K562 (cell line): ENCODE data around the gene ANO4. TPM values are rescaled to one million over a fixed set of nuclear protein-coding genes. Genes with fewer than 3 reads are reported as not detected.

Experiments used
- ATAC-seq: fragments of 200-7000 bp; cut with Tn5 transposase; 3 replicates; pipeline ENCODE4 v1.9.1; 2020; ENCODE audit warnings: moderate library complexity
- BruUV-seq: library from RNA; stranded (reverse); fragments of 400-500 nt; replicated peaks from 2 replicates; lab custom pipeline; 2021; lab: Mats Ljungman, UMichigan
- CTCF ChIA-PET: fragments of 300-600 bp; formaldehyde crosslinking; extraction: SDS; loops from one replicate; lab custom pipeline; 2021; ENCODE audit warnings: low intra/inter-chr PET ratio; lab: Yijun Ruan, JAX
- POLR2A ChIA-PET: fragments of 300-600, 350-650 bp; sonication (Branson Sonifier 250); formaldehyde crosslinking; extraction: SDS; loops from one replicate; lab custom pipeline; 2021; ENCODE audit warnings: antibody characterized with exemption, inconsistent platforms; lab: Yijun Ruan, JAX
- DNase-seq, 4 experiments: peaks; one replicate each; pipeline versions ENCODE4 v3.0.0 to v3.0.0-alpha.2; 2011 to 2018; ENCODE audit warnings: low spot score in 3 of 4, mixed read lengths in 3 of 4; ENCODE audit errors: extremely low read depth in 1 of 4
- FAIRE-seq: peaks from 2 replicates; lab custom pipeline; 2011; peaks lifted over from hg19 to GRCh38; lab: Jason Lieb, UNC
- H2AFZ ChIP-seq: 2 replicates; pipeline ENCODE4 v1.6.0; 2011; ENCODE audit warnings: low read depth, low read length, control low read depth, inconsistent platforms
- H3K27ac ChIP-seq: fragments of 200-600 bp; 3 replicates; pipeline ENCODE4 v1.8.0; 2011; ENCODE audit warnings: low read depth, mild to moderate bottlenecking, control low read depth, inconsistent platforms, low read length, moderate library complexity, mixed read lengths; ENCODE audit errors: extremely low read depth
- H3K27me3 ChIP-seq, 2 experiments: fragments of 300-600 bp in 1 of 2; 2 replicates in 1 of 2; 3 replicates in 1 of 2; pipeline versions ENCODE4 v1.6.0 to v1.8.0; 2011; ENCODE audit warnings: inconsistent platforms in 2 of 2, low read length in 2 of 2, mild to moderate bottlenecking in 1 of 2, mixed read lengths in 1 of 2, moderate library complexity in 1 of 2; ENCODE audit not compliant: control insufficient read depth in 2 of 2, insufficient read depth in 2 of 2
- H3K36me3 ChIP-seq: fragments of 300-600 bp; 3 replicates; pipeline ENCODE4 v1.8.0; 2011; ENCODE audit warnings: mild to moderate bottlenecking, low read length, inconsistent platforms; ENCODE audit not compliant: control insufficient read depth, insufficient read depth
- H3K4me1 ChIP-seq, 2 experiments: fragments of 200-600 bp in 1 of 2; replicated peaks in 1 of 2; 2 replicates in 1 of 2; 3 replicates in 1 of 2; pipeline versions ENCODE4 v1.5.1 to v1.8.0; 2011; ENCODE audit warnings: inconsistent platforms in 2 of 2, low read length in 2 of 2, mild to moderate bottlenecking in 1 of 2, mixed read lengths in 1 of 2, moderate library complexity in 1 of 2; ENCODE audit not compliant: control insufficient read depth in 2 of 2, insufficient read depth in 2 of 2
- H3K4me2 ChIP-seq: 2 replicates; pipeline ENCODE4 v1.6.1; 2011; ENCODE audit warnings: low read length, control low read depth, inconsistent platforms, mixed read lengths; ENCODE audit not compliant: insufficient read depth
- H3K4me3 ChIP-seq: fragments of 200-600 bp; sonication (generic), shearing (Covaris generic); 2 replicates; pipeline ENCODE4 v1.5.1; 2016; ENCODE audit warnings: control low read depth, inconsistent platforms
- H3K79me2 ChIP-seq: fragments of 200-600 bp; 3 replicates; pipeline ENCODE4 v1.8.0; 2011; ENCODE audit warnings: low read length, inconsistent platforms; ENCODE audit not compliant: control insufficient read depth, insufficient read depth
- H3K9ac ChIP-seq, 2 experiments: 2 replicates each; pipeline versions ENCODE4 v1.6.0 to v1.6.1; 2011; ENCODE audit warnings: low read depth in 2 of 2, low read length in 2 of 2, control low read depth in 1 of 2, inconsistent platforms in 1 of 2, mild to moderate bottlenecking in 1 of 2, mixed read lengths in 1 of 2; ENCODE audit not compliant: insufficient read depth in 1 of 2
- H3K9me1 ChIP-seq: one replicate; pipeline ENCODE4 v1.6.0; 2011; ENCODE audit warnings: inconsistent platforms, mild to moderate bottlenecking, low read length, moderate library complexity; ENCODE audit not compliant: control insufficient read depth, insufficient read depth
- H3K9me3 ChIP-seq: replicated peaks from 2 replicates; pipeline ENCODE4 v1.5.1; 2011; ENCODE audit warnings: low read depth, low read length, inconsistent platforms; ENCODE audit not compliant: control insufficient read depth, insufficient read depth
- H4K20me1 ChIP-seq: replicated peaks from 2 replicates; pipeline ENCODE4 v1.6.1; 2011; ENCODE audit warnings: low read length, inconsistent platforms, mixed read lengths; ENCODE audit not compliant: control insufficient read depth, insufficient read depth
- CEBPZ ChIP-seq: fragments of 150-350 bp; IDR thresholded peaks from 2 replicates; pipeline ENCODE4 v1.6.1; 2014; ENCODE audit warnings: low read depth, mild to moderate bottlenecking, low read length, borderline replicate concordance
- E2F3 ChIP-seq: fragments of 250-450 bp; sonication (Bioruptor Pico); IDR thresholded peaks from 2 replicates; pipeline ENCODE4 v1.4.0; 2020; ENCODE audit warnings: mild to moderate bottlenecking
- HMGN3 ChIP-seq: IDR thresholded peaks from 2 replicates; pipeline ENCODE4 v1.6.1; 2011; ENCODE audit warnings: borderline replicate concordance, low read depth, mild to moderate bottlenecking, mixed read lengths, low read length; ENCODE audit not compliant: insufficient read length; ENCODE audit errors: extremely low read depth
- MIER1 ChIP-seq: fragments of 450-650 bp; IDR thresholded peaks from 2 replicates; pipeline ENCODE4 v1.6.1; 2016; ENCODE audit warnings: antibody characterized with exemption, mild to moderate bottlenecking, low read depth
- RAD51 ChIP-seq: fragments of 450-650 bp; IDR thresholded peaks from 2 replicates; pipeline ENCODE4 v1.7.1; 2016; ENCODE audit warnings: low read depth, mild to moderate bottlenecking, borderline replicate concordance
- RBM22 ChIP-seq: fragments of 200-400 bp; formaldehyde crosslinking; IDR thresholded peaks from 2 replicates; pipeline ENCODE4 v1.6.1; 2018; ENCODE audit warnings: low read length, low read depth; ENCODE audit not compliant: poor library complexity, severe bottlenecking
- SUPT5H ChIP-seq: fragments of 450-650 bp; IDR thresholded peaks from 2 replicates; pipeline ENCODE4 v1.6.1; 2016
- TRIM24 ChIP-seq, 2 experiments: fragments of 450-650 bp; IDR thresholded peaks; 2 replicates each; pipeline ENCODE4 v1.6.1; 2016
- ZNF316 ChIP-seq: fragments of 450-650 bp; IDR thresholded peaks from 2 replicates; pipeline ENCODE4 v1.6.1; 2016
- ZNF75A ChIP-seq: fragments of 450-650 bp; formaldehyde crosslinking; IDR thresholded peaks from 2 replicates; pipeline ENCODE4 v1.4.0; 2020; ENCODE audit warnings: mild to moderate bottlenecking
- ZNF766 ChIP-seq: fragments of 200-800 bp; sonication (Bioruptor generic); conservative IDR thresholded peaks from 2 replicates; pipeline ENCODE4 v1.6.1; 2016; ENCODE audit warnings: missing genetic modification characterization, missing compliant biosample characterization
- WGBS: fragments of 100-300 bp; shearing (Covaris generic); methylation state at CpG from one replicate; pipeline ENCODE4 v1.1.6; 2016; ENCODE audit warnings: low coverage, mixed read lengths; ENCODE audit not compliant: insufficient coverage; ENCODE audit errors: missing lambda C conversion rate; 5-methylcytosine and 5-hydroxymethylcytosine counted together
- in situ Hi-C: fragments of 300-500 bp; cut with MboI; formaldehyde crosslinking; loops from 4 replicates; pipeline ENCODE4 v1.15.0; 2018; ENCODE audit warnings: inconsistent platforms, mixed read lengths
- intact Hi-C: fragments of 100-400 bp; cut with micrococcal nuclease; formaldehyde crosslinking; loops from 2 replicates; pipeline ENCODE4 v1.14.2; 2022
- polyA plus RNA-seq, 8 experiments: library from polyadenylated mRNA; depleted of rRNA in 4 of 8; stranded (reverse) in 5 of 8; unstranded in 3 of 8; fragments of >200 nt; fragmentation: Nextera tagmentation in 2 of 8; fragmentation: Illumina TruSeq in 1 of 8; extraction: Ambion mirVana in 2 of 8; extraction: Trizol in 1 of 8; gene quantifications; 2 replicates each; pipeline versions ENCODE4 v1.2.1 to v1.2.3, GENCODE V29; 2011 to 2014; ENCODE audit warnings: inconsistent platforms in 1 of 8, missing spikeins in 1 of 8
- total RNA-seq, 7 experiments: library from RNA; depleted of rRNA in 6 of 7; stranded (reverse); fragments of >200 nt in 6 of 7; fragmentation: Illumina TruSeq in 2 of 7; extraction: Trizol in 2 of 7; gene quantifications; 2 replicates each; pipeline versions ENCODE4 v1.2.1 to v1.2.3, GENCODE V29; 2011 to 2021; ENCODE audit warnings: low replicate concordance in 1 of 7
- TF ChIP-seq, protein P1 (sequence below): fragments of 250-450 bp; sonication (Bioruptor Pico); IDR thresholded peaks from 2 replicates; pipeline ENCODE4 v1.5.0; 2020; ENCODE audit warnings: mild to moderate bottlenecking, borderline replicate concordance
- TF ChIP-seq, protein P2 (sequence below): sonication (generic); formaldehyde crosslinking; IDR thresholded peaks from 2 replicates; pipeline ENCODE4 v1.8.1; 2023; ENCODE audit warnings: mild to moderate bottlenecking, missing genetic modification reagents

Gene ANO4
- total and polyA plus RNA-seq, 9 of the 15 experiments (the other 6 are each of a cell fraction or from before 2014, with no cell fraction given): not detected

- TF ChIP-seq, protein P1, sequence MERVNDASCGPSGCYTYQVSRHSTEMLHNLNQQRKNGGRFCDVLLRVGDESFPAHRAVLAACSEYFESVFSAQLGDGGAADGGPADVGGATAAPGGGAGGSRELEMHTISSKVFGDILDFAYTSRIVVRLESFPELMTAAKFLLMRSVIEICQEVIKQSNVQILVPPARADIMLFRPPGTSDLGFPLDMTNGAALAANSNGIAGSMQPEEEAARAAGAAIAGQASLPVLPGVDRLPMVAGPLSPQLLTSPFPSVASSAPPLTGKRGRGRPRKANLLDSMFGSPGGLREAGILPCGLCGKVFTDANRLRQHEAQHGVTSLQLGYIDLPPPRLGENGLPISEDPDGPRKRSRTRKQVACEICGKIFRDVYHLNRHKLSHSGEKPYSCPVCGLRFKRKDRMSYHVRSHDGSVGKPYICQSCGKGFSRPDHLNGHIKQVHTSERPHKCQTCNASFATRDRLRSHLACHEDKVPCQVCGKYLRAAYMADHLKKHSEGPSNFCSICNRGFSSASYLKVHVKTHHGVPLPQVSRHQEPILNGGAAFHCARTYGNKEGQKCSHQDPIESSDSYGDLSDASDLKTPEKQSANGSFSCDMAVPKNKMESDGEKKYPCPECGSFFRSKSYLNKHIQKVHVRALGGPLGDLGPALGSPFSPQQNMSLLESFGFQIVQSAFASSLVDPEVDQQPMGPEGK: no peak
- no peak for TF ChIP-seq MIER1
- no peak for TF ChIP-seq ZNF75A (CRISPR knock-in tag)
- no peak for TF ChIP-seq SUPT5H
Observed at GRCh38 chr12:101087920-101088319, 293.3 kb downstream of the ANO4 start (continued).

DNA sequence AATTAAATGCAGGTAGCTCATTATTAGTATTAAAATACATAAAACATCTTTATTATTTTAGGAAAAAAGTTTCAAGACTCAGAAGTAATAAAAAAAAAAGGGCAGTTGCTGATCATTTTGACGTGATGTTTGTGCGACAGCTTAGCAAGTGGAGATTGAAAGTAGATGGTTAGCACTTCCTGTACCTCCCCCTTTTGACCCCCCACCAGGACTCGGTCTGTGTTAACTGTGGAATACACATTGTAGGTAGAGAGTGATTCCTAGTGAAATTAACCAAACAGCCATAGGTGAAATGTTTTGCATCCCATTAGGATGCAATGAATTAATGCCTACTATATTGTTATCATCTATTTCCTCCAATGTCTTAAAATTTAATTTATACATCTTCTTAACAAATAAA is 294.7 kb downstream of the ANO4 start:
- H3K9me3 ChIP-seq: no peaks in the 10 kb centered on the region
- BruUV-seq: no TSS peak
- whole genome bisulfite sequencing: 0% methylated on average over 3 of the region's 3 CpGs
- intact Hi-C loops (no loop called here), in situ Hi-C loops (no loop called here)
- H4K20me1 ChIP-seq: no peaks in the 10 kb centered on the region
- no peak overlapping the region for H3K4me2 ChIP-seq
- H3K27ac ChIP-seq: no peak overlapping the region
- ATAC-seq: no peak
- no peak for FAIRE-seq
- no peak overlapping the region for H2AFZ ChIP-seq
- H3K27me3 ChIP-seq: no peaks in the 10 kb centered on the region
- CTCF ChIA-PET: no interaction called here
- H3K36me3 ChIP-seq: no peaks in the 10 kb centered on the region
- no peaks in the 10 kb centered on the region for H3K4me1 ChIP-seq
- no peaks in the 10 kb centered on the region for H3K9me1 ChIP-seq
- TF ChIP-seq, protein P2, sequence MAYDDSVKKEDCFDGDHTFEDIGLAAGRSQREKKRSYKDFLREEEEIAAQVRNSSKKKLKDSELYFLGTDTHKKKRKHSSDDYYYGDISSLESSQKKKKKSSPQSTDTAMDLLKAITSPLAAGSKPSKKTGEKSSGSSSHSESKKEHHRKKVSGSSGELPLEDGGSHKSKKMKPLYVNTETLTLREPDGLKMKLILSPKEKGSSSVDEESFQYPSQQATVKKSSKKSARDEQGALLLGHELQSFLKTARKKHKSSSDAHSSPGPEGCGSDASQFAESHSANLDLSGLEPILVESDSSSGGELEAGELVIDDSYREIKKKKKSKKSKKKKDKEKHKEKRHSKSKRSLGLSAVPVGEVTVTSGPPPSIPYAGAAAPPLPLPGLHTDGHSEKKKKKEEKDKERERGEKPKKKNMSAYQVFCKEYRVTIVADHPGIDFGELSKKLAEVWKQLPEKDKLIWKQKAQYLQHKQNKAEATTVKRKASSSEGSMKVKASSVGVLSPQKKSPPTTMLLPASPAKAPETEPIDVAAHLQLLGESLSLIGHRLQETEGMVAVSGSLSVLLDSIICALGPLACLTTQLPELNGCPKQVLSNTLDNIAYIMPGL (CRISPR knock-in tag): no peak
- no peak for TF ChIP-seq ZNF766
- no peak for TF ChIP-seq RBM22
- TF ChIP-seq ZNF316: no peak
- TF ChIP-seq E2F3 (CRISPR knock-in tag): no peak
- no peak for TF ChIP-seq CEBPZ
- no peak for TF ChIP-seq RAD51
- TF ChIP-seq HMGN3: no peak
- TF ChIP-seq TRIM24 (IDR thresholded peaks at IDR 0.05): no peak
- H3K79me2 ChIP-seq: no peaks in the 10 kb centered on the region
- no peak overlapping the region for H3K4me3 ChIP-seq
- no peak for DNase-seq
- no peak overlapping the region for H3K9ac ChIP-seq
- POLR2A ChIA-PET: no interaction called here
